K562 (cell line): ENCODE data around the gene SCAMP3. TPM values are rescaled to one million over a fixed set of nuclear protein-coding genes. Genes with fewer than 3 reads are reported as not detected.
A peak's percentile ranks its signal among the peaks of the same experiment; 100 is the strongest.

ENCODE experiments used
- CBFA2T3 ChIP-seq: fragments of 450-650 bp; IDR thresholded peaks from 2 replicates; pipeline ENCODE4 v1.6.1; 2017
- CC2D1A ChIP-seq: fragments of 450-650 bp; IDR thresholded peaks from 2 replicates; pipeline ENCODE4 v1.6.1; 2017; ENCODE audit warnings: mild to moderate bottlenecking
- CEBPZ ChIP-seq: fragments of 150-350 bp; IDR thresholded peaks from 2 replicates; pipeline ENCODE4 v1.6.1; 2014; ENCODE audit warnings: low read depth, mild to moderate bottlenecking, low read length, borderline replicate concordance
- CREM ChIP-seq: IDR thresholded peaks from 2 replicates; pipeline ENCODE4 v1.6.1; 2014; ENCODE audit warnings: antibody characterized with exemption, low read depth
- DDX20 ChIP-seq: fragments of 450-650 bp; IDR thresholded peaks from 2 replicates; pipeline ENCODE4 v1.6.1; 2016; ENCODE audit warnings: missing genetic modification characterization, low read depth, mild to moderate bottlenecking, missing compliant biosample characterization, moderate library complexity
- ETS2 ChIP-seq: IDR thresholded peaks from 2 replicates; pipeline ENCODE4 v1.6.1; 2016; ENCODE audit warnings: borderline replicate concordance, missing genetic modification characterization, mild to moderate bottlenecking, moderate library complexity, missing compliant biosample characterization; ENCODE audit not compliant: poor library complexity, severe bottlenecking
- IRF9 ChIP-seq: fragments of 450-650 bp; IDR thresholded peaks from 2 replicates; pipeline ENCODE4 v1.6.1; 2016; ENCODE audit warnings: missing biosample characterization, missing genetic modification characterization
- KLF10 ChIP-seq: fragments of 250-450 bp; sonication (Bioruptor Pico); IDR thresholded peaks from 2 replicates; pipeline ENCODE4 v1.6.1; 2021; ENCODE audit warnings: matching md5 sums
- MECOM ChIP-seq: fragments of 250-450 bp; sonication (Bioruptor Pico); IDR thresholded peaks from 2 replicates; pipeline ENCODE4 v1.8.0; 2022; ENCODE audit warnings: inconsistent platforms
- MXI1 ChIP-seq: IDR thresholded peaks from 2 replicates; pipeline ENCODE4 v1.6.1; 2011; ENCODE audit warnings: low read depth, mild to moderate bottlenecking, improper control_type of control experiment, low read length
- PKNOX1 ChIP-seq: fragments of 450-650 bp; IDR thresholded peaks from 2 replicates; pipeline ENCODE4 v1.6.1; 2016
- RBBP5 ChIP-seq: fragments of 200-600 bp; sonication (generic); IDR thresholded peaks from 2 replicates; pipeline ENCODE4 v1.6.1; 2012; ENCODE audit warnings: borderline replicate concordance, mild to moderate bottlenecking, low read length, control low read depth, inconsistent platforms; ENCODE audit not compliant: insufficient read depth, poor library complexity, severe bottlenecking
- SAP30 ChIP-seq: fragments of 200-600 bp; sonication (generic); IDR thresholded peaks from 2 replicates; pipeline ENCODE4 v1.6.1; 2012; ENCODE audit warnings: borderline replicate concordance, low read depth, mild to moderate bottlenecking, moderate library complexity, low read length, control low read depth, inconsistent platforms; ENCODE audit not compliant: insufficient read depth, poor library complexity, severe bottlenecking
- ZNF584 ChIP-seq: fragments of 200-800 bp; sonication (Bioruptor generic); IDR thresholded peaks from 2 replicates; pipeline ENCODE4 v1.6.1; 2016; ENCODE audit warnings: low read depth, mild to moderate bottlenecking, missing genetic modification characterization, missing compliant biosample characterization
- polyA plus RNA-seq, 8 experiments: library from polyadenylated mRNA; depleted of rRNA in 4 of 8; stranded (reverse) in 5 of 8; unstranded in 3 of 8; fragments of >200 nt; fragmentation: Nextera tagmentation in 2 of 8; fragmentation: Illumina TruSeq in 1 of 8; extraction: Ambion mirVana in 2 of 8; extraction: Trizol in 1 of 8; gene quantifications; 2 replicates each; pipeline versions ENCODE4 v1.2.1 to v1.2.3, GENCODE V29; 2011 to 2014; ENCODE audit warnings: inconsistent platforms in 1 of 8, missing spikeins in 1 of 8
- total RNA-seq, 7 experiments: library from RNA; depleted of rRNA in 6 of 7; stranded (reverse); fragments of >200 nt in 6 of 7; fragmentation: Illumina TruSeq in 2 of 7; extraction: Trizol in 2 of 7; gene quantifications; 2 replicates each; pipeline versions ENCODE4 v1.2.1 to v1.2.3, GENCODE V29; 2011 to 2021; ENCODE audit warnings: low replicate concordance in 1 of 7

SCAMP3 gene
- total and polyA plus RNA-seq, 9 of the 15 experiments (the other 6 are each of a cell fraction or from before 2014, with no cell fraction given) = 14.2 to 131 (median 86.1) TPM

GRCh38 chr1:155277902-155278688, 15.9 kb upstream of the SCAMP3 start (continued):
- TF ChIP-seq CEBPZ (no peak), ETS2 (tag) (no peak), MECOM (CRISPR knock-in tag) (no peak), IRF9 (no peak), SAP30 (peak; percentile 49), ZNF584 (CRISPR knock-in tag) (no peak), MXI1 (0 out of 2 replicates have a peak, but pooled peaks have one; percentile 30), RBBP5 (no peak), CC2D1A (no peak), CREM (peak; percentile 34; the same call in 1 of the 2 replicates), KLF10 (CRISPR knock-in tag) (no peak), CBFA2T3 (no peak), DDX20 (tag) (no peak), PKNOX1 (peak; percentile 41; the same call in 1 of the 2 replicates)
